Uterus (tissue), 4 donors: ENCODE data around the gene PTX4. TPM values are rescaled to one million over a fixed set of nuclear protein-coding genes. Genes with fewer than 3 reads are reported as not detected.
A peak's percentile ranks its signal among the peaks of the same experiment; 100 is the strongest.

Experiments
- DNase-seq, 2 donors: peaks; one replicate each; pipeline ENCODE4 v3.0.0-alpha.2; 2019 to 2020
- H3K27ac ChIP-seq, 2 donors: fragments of 200-600 bp; sonication (generic); 1 replicate in 1 of 2; 2 replicates in 1 of 2; pipeline ENCODE4 v1.5.1; 2016 to 2018
- H3K27me3 ChIP-seq, 2 donors: fragments of 200-600 bp; sonication (generic); one replicate each; pipeline ENCODE4 v1.5.1; 2018 to 2019; ENCODE audit warnings: control low read depth in 1 of 2
- H3K36me3 ChIP-seq, 2 donors: fragments of 200-600 bp; sonication (generic); one replicate each; pipeline ENCODE4 v1.5.1; 2019; ENCODE audit warnings: control low read depth in 1 of 2
- H3K4me1 ChIP-seq, 2 donors: fragments of 200-600 bp; sonication (generic); one replicate each; pipeline ENCODE4 v1.5.1; 2018 to 2019; ENCODE audit warnings: control low read depth in 1 of 2
- H3K4me3 ChIP-seq, 2 donors: fragments of 200-600 bp; sonication (generic); 1 replicate in 1 of 2; 2 replicates in 1 of 2; pipeline ENCODE4 v1.5.1; 2018 to 2019; ENCODE audit warnings: mild to moderate bottlenecking in 1 of 2
- H3K9me3 ChIP-seq, 2 donors: fragments of 200-600 bp; sonication (generic); one replicate each; pipeline ENCODE4 v1.5.1; 2019; ENCODE audit warnings: control low read depth in 1 of 2
- CTCF ChIP-seq, 4 experiments: fragments of 200-600 bp in 2 of 4; fragments of 450-650 bp in 2 of 4; sonication (generic) in 2 of 4; IDR thresholded peaks; one replicate each; pipeline ENCODE4 v1.5.1; 2016 to 2019; ENCODE audit warnings: antibody characterized with exemption in 4 of 4, mild to moderate bottlenecking in 2 of 4, moderate library complexity in 1 of 4
- POLR2A ChIP-seq, 2 donors: fragments of 450-650 bp; IDR thresholded peaks; one replicate each; pipeline ENCODE4 v1.6.1; 2016; ENCODE audit warnings: antibody characterized with exemption in 2 of 2, mild to moderate bottlenecking in 1 of 2, moderate library complexity in 1 of 2
- intact Hi-C: fragments of 100-400 bp; cut with DNase I; formaldehyde crosslinking; loops from one replicate; pipeline ENCODE4 v1.15.1; 2023; ENCODE audit warnings: low total_unique reads
- total RNA-seq, 4 donors: library from RNA; depleted of rRNA in 3 of 4; stranded (reverse); fragments of >200 nt in 3 of 4; gene quantifications; one replicate each; pipeline versions ENCODE4 v1.1.0 to v1.2.4, GENCODE V29; 2014 to 2023
- donor health status: DM: yes; HTN: yes; CAD: no.

PTX4 gene
- total RNA-seq, 4 donors from 2014 or later, result 0.28 to 0.52 TPM; not detected in 2

- H3K4me1 ChIP-seq, result peaks cover 0 to 27% of the 10 kb centered on the region in 2 donors
- no peaks in the 10 kb centered on the region for H3K36me3 ChIP-seq
- H3K27ac ChIP-seq, result peak overlapping the region; percentile 87 to 89
- no peak for TF ChIP-seq CTCF (IDR thresholded peaks at IDR 0.05)
- TF ChIP-seq POLR2A (IDR thresholded peaks at IDR 0.05), result no peak
- DNase-seq, result no peak
- no peak overlapping the region for H3K4me3 ChIP-seq
- H3K9me3 ChIP-seq, result no peaks in the 10 kb centered on the region
- no peaks in the 10 kb centered on the region for H3K27me3 ChIP-seq
- intact Hi-C loops, result no loop called here
Observed at GRCh38 chr16:1531638-1531910, 42.8 kb upstream of the PTX4 start.

- peak overlapping the region; percentile 87 to 89 for H3K27ac ChIP-seq
- H3K36me3 ChIP-seq, result no peaks in the 10 kb centered on the region
- H3K4me1 ChIP-seq, result peaks cover 0 to 22% of the 10 kb centered on the region in 2 donors
- peak; percentile 74 to 76 for DNase-seq
- H3K4me3 ChIP-seq, result no peak overlapping the region
- intact Hi-C loops, result no loop called here
- TF ChIP-seq POLR2A (IDR thresholded peaks at IDR 0.05), result peak in 1 of 2 donors; percentile 25
- TF ChIP-seq CTCF (IDR thresholded peaks at IDR 0.05), result no peak
- H3K27me3 ChIP-seq, result no peaks in the 10 kb centered on the region
- H3K9me3 ChIP-seq, result no peaks in the 10 kb centered on the region
Observed at GRCh38 chr16:1530883-1531637, 42.3 kb upstream of the PTX4 start.

- Histone ChIP-seq H3K4me1 (peaks cover 0 to 19% of the 10 kb centered on the region in 2 donors), H3K9me3 (no peaks in the 10 kb centered on the region), H3K4me3 (no peak overlapping the region), H3K36me3 (no peaks in the 10 kb centered on the region), H3K27ac (peak overlapping the region; percentile 87 to 89), H3K27me3 (no peaks in the 10 kb centered on the region)
- DNase-seq, result no peak
- intact Hi-C loops, result no loop called here
- TF ChIP-seq CTCF (IDR thresholded peaks at IDR 0.05) (no peak), POLR2A (IDR thresholded peaks at IDR 0.05) (no peak)
Observed at GRCh38 chr16:1530349-1530882, 41.7 kb upstream of the PTX4 start.

GRCh38 chr16:1528921-1529537, 40.3 kb upstream of the PTX4 start:
- intact Hi-C loops, result no loop called here
- Histone ChIP-seq H3K27me3 (no peaks in the 10 kb centered on the region), H3K27ac (no peak overlapping the region), H3K9me3 (no peaks in the 10 kb centered on the region), H3K4me1 (peaks cover 0 to 19% of the 10 kb centered on the region in 2 donors), H3K36me3 (no peaks in the 10 kb centered on the region), H3K4me3 (no peak overlapping the region)
- DNase-seq, result no peak
- TF ChIP-seq CTCF (IDR thresholded peaks at IDR 0.05) (no peak), POLR2A (IDR thresholded peaks at IDR 0.05) (no peak)
